Nucleus accumbens (tissue), 56 donors: ENCODE results near the gene EPM2AIP1.
"Not testable (repeated sequence)": the region's sequence is repeated elsewhere in the genome, so short reads cannot be mapped to it uniquely, and the experiment has no call there.

ENCODE experiments used
- DNase-seq, 56 donors: peaks; one replicate each; lab custom pipeline; 2025; lab: John Stamatoyannopoulos, UW

EPM2AIP1 gene

DNA sequence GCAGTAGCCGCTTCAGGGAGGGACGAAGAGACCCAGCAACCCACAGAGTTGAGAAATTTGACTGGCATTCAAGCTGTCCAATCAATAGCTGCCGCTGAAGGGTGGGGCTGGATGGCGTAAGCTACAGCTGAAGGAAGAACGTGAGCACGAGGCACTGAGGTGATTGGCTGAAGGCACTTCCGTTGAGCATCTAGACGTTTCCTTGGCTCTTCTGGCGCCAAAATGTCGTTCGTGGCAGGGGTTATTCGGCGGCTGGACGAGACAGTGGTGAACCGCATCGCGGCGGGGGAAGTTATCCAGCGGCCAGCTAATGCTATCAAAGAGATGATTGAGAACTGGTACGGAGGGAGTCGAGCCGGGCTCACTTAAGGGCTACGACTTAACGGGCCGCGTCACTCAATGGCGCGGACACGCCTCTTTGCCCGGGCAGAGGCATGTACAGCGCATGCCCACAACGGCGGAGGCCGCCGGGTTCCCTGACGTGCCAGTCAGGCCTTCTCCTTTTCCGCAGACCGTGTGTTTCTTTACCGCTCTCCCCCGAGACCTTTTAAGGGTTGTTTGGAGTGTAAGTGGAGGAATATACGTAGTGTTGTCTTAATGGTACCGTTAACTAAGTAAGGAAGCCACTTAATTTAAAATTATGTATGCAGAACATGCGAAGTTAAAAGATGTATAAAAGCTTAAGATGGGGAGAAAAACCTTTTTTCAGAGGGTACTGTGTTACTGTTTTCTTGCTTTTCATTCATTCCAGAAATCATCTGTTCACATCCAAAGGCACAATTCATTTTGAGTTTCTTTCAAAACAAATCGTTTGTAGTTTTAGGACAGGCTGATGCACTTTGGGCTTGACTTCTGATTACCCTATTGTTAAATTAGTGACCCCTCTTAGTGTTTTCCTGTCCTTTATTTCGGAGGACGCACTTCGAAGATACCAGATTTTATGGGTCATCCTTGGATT lies 674 bp upstream of the EPM2AIP1 start, which contains the start of gene MLH1:
Gene MLH1 (plus strand): TSS at position 193 of the 958 bp plus-strand sequence. CDS start 30 bp downstream, at position 223.
- DNase-seq, result no peak

DNA sequence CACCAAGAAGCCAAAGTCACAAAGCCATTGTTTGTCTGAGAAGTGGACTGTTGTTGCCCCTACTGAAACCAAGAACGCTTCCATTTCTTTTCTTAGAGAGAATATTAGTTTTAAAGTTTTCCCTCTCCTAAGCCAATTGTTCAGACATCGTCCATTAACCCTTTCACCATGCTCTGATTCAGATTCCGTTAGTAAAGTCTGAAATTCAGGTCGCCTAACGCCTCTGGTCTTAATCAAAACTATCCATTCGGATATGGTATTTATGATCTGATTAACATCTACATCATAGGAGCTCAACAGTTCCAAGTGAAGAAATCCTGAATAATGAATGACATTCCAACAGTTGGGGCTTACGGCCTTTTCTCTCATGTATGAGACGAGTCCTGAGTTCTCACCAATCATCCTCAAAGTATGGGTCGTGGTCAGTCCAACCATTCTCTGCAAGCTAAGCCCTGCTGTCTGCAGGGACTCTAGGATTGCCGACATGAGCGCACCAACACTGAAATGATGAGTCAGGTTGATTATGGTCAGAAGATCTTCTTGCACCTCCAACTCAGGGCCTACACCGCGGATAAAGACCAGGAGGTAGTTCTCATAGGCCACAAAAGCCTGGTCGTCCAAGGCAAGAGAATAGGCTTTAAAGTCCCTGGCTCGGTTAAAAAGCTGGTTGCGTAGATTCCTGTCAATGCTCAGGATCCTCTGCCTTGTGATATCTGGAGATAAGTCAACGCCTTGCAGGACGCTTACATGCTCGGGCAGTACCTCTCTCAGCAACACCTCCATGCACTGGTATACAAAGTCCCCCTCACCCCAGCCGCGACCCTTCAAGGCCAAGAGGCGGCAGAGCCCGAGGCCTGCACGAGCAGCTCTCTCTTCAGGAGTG lies 767 bp downstream of the EPM2AIP1 start:
- DNase-seq, result no peak

DNA sequence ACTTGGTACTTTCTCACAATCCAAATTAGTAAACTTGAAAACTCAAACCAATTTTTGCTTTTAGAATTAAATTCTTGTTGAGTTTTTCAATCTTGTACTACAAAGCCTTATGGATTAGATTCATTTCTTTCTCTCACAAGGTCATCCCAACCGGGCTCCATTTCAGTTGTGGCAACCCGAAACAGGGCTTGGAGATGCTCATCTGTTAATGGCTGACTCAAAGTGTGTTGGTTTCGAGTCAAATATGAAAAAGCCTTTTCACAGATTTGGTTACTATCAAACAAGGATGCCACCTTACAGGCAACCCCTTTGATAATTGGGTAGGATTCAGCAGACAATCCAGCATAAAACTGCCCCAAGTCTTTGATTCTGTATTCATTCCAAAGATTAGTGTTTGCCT lies 1.8 kb downstream of the EPM2AIP1 start:
- no peak for DNase-seq

DNA sequence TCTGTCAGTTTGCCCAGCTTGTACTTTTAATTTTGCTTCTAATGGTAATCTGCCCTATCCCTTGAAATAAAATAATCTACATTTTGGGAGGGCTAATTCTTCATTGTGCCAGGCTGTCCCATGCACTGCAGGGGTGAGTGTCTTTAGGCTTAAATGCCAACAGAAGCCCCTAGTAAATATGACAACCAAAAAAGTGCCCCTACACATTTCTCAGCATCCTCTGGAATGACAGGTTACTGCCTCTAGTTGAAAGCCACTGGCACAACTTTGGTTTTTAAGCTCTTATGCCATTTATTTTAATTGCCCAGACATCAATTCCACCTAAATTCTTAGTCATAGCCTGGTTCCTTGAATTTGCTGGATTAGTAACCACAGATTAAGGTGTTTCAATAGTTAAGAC lies 3.4 kb downstream of the EPM2AIP1 start:
- DNase-seq, result no peak

DNA sequence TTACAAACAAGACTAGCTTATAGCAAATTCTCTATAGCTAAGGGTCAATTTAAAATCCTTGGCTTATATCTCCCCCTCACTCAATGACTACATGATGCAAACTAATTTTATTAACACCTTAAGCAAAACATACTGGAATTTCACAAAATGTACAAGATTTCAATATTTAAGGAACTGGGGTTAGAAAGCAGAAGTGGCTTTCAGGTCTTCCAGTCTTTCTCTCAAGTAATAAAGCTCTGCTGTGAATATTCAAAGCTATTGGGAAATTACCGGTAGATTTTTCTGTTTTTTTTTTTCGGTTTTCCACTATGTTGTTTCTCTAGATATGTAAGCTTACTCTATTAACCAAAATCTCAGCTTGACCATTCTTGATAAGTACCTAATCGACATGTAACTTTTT lies 3.9 kb downstream of the EPM2AIP1 start:
- DNase-seq, result no peak

DNA sequence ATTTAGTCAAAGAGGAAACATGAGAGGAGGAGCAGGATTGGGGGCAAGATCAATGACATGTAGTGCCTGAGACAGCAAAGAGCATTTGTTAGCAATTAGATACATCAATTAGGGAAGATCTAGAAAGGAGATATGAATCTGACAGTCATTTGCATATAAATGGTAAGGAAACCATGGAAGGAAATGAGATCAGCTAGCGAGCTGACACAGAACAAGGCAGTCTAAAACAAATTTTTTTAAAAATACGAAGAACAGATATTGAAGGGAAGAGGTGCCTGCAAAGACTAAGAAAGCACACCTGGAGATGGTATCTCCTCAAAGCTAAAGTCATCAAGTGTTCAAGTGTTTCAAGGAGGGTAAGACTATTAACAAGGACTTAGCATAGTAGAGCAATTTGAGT lies 4.6 kb downstream of the EPM2AIP1 start:
- DNase-seq, result no peak

DNA sequence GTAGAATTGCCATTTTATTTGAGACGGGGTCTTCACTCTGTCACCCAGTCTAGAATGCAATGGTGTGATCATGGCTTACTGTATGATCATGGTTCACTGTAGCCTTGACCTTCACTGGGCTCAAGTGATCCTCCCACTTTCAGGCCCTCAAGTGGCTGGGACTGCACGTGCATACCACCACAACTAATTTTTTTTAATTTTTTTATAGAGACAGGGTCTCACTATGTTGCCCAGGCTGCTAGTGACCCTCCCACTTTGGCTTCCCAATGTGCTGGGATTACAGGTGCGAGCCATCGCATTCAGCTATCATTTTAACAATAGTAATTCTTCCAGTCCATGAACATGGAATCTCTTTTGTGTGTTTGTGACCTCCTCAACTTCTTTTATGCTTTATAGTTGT lies 11.9 kb downstream of the EPM2AIP1 start:
- DNase-seq, result no peak

DNA sequence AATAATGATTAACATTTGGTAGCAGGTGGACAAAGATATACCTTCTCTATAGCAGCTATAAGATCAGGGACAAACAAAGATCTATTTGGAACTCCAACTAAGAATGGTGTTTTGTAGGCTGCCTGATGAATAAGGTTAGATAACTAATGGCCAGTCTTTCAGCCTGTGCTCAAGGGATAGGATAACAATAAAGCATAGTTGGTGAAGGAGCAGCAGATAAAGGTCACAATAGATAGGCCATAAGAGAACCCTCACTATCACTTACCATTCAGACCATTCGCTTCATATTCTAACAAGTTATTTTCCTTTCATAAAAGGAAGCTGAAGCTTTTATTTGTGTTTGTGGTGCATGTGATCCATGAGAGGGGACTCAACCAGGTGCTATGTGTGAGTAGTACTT lies 19.8 kb downstream of the EPM2AIP1 start:
- DNase-seq, result no peak

DNA sequence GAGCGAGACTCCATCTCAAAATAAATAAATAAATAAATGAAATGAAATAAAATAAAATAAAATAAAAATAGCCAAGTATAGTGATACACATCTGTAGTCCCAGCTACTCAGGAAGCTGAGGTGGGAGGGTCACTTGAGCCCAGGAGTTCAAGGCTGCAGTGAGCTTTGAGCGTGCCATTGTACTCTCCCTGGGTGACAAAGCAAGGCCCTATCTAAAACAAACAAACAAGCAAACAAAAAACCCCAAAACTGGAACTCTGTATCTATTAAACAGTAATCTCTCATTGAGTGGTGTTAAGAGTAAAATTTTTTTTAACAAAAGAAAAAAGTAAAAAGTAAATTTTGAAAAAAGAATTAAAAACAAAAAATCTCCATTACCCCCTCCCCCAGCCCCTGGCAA lies 20.8 kb downstream of the EPM2AIP1 start:
- DNase-seq, result no peak

DNA sequence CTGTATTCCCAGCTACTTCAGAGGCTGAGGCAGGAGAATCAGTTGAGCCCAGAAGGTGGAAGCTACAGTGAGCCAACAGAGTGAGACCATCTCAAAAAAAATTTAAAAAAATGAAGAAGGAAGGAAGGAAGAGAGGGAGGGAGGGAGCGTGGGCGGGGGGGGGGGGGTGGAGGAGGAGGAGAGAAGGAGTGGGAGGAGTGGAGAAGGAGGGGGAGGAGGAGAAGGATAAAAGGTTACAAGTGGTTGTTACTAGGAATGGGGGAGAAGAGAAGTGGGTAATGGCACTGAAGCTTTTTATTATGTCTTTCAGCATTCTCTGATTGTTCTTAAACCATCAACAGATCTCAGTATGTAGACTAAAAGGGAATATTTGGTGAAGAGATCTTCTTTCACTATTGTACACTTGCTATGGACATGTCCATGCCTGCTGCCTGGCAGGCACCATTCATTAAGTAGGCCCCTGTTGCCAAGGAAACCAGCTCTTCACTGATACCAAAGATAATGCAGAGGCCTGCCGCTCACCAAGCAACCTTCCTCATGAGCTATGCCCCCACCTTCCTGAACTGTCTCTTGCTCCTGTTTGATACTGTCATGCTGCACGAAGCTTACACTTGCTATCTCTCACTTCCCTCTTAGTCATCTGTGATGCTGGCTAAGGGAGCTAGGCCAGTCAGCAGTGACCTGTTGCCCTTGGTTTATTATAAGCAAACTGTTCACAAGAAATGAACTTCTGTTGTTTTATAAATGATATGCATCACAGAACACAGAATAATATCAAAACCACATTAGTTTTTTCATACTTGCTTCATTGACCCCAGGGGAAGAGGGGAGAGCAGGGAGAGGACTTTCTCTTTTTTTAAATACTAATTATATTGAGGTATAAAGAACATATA lies 23.1 kb downstream of the EPM2AIP1 start:
- DNase-seq, result peak in 32 of 56 donors; percentile 1 to 65 (median 14)

DNA sequence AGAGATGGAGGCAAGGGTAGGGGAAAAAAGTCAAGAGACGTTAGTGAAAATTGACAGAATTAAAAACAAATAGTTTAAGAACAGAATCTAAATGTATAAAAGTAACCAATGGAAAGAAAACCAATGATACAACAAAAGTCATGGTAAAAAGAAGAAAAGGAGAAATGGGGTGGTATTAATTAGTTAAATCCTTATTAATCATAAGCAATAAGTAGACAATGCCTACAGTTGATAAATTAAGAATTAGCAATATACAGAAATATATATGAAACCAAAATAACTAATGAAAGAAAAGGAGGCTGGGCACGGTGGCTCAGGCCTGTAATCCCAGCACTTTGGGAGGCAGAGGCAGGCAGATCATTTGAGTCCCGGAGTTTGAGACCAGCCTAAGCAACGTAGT lies 23.8 kb downstream of the EPM2AIP1 start:
- DNase-seq, result no peak

DNA sequence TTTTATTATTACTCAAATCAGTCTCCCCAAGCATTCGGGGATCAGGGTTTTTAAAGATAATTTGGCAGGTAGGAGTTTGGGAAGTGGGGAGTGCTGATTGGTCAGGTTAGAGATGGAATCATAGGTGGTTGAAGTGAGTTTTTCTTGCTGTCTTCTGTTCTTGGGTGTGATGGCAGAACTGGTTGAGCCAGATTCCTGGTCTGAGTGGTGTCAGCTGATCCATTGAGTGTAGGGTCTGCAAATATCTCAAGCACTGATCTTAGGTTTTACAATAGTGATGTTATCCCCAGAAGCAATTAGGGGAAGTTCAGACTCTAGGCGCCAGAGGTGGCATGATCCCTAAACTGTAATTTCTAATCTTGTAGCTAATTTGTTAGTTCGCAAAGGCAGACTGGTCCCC lies 27.5 kb downstream of the EPM2AIP1 start:
- DNase-seq, result no peak

DNA sequence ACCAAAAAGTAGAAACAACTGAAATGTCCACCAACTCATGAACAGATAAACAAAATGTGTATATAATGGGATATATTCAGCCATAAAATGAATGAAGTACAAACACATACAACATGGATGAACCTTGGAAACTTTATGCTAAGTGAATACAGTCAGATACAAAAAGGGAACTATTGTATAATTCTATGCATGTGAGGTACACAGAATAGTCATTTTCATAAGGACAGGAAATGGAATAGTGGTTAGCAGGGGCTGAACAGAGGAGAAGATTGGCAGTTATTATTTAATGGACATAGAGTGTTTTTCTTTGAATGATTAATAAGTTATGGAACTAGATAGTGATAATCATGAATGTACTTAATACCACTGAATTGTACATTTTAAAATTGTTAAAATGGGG lies 28.1 kb downstream of the EPM2AIP1 start:
- no peak for DNase-seq

DNA sequence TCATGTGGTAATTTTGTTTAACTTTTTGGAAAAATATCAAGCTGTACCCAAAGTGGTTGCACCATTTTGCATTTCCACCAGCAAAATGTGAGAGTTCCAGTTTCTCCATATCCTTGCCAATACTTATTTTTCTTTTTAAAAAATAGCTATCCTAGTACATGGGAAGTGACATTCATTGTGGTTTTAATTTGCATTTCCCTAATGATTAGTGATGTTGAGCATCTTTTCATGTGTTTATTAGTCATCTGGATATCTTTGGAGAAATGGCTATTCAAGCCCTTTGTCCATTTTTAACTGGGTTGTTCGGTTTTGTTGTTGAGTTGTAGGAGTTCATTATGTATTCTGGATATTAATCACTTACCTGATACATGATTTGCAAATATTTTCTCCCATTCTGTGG lies 28.6 kb downstream of the EPM2AIP1 start:
- no peak for DNase-seq

DNA sequence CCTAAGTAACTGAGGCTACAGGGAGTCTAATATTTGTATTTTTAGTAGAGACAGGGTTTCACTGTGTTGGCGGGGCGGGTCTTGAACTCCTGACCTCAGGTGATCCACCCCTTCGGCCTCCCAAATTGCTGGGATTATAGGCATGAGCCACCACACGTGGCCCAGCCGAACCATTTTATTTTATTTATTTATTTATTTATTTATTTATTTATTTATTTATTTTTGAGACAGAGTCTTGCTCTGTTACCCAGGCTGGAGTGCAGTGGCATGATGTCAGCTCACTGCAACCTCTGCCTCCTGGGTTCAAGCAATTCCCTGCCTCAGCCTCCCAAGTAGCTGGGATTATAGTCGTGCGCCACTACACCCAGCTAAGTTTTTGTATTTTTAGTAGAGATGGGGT lies 29.9 kb downstream of the EPM2AIP1 start:
- DNase-seq, result not testable (repeated sequence)

DNA sequence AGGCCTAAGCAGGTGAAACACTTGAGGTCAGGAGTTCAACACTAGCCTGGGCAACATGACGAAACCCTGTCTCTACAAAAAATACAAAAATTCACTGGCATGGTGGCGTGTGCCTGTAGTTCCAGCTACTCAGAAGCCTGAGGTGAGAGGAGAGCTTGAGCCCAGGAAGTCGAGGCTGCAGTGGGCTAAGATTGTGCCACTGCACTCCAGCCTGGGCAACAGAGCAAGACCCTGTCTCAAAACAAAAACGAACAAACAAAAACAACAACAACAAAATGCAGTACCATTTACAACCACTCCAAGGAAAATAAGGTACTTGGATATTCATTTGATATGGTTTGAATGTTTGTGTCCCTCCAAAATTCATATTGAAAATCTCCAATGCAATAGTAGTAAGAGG lies 32.4 kb downstream of the EPM2AIP1 start:
- DNase-seq, result no peak

DNA sequence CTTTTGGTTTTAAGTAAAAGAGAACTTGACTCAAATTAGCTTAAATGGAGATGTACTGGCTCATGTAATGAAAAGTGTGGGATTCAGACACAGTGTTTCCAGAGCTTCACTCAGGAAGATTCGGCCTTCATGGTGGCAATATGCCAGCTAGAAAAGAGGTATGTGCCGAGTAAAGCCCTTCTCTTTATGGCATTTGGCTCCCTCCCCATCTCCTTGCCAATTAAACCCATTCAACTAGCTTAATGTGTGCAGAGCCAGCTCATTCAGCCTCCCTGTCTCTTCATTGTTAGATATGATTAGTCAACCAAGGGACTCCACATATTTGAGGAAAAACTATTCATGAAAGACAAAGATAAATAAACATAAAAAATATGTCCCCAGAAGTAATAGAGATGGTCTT lies 33.1 kb downstream of the EPM2AIP1 start:
- peak in 1 of 56 donors; percentile 3 for DNase-seq

DNA sequence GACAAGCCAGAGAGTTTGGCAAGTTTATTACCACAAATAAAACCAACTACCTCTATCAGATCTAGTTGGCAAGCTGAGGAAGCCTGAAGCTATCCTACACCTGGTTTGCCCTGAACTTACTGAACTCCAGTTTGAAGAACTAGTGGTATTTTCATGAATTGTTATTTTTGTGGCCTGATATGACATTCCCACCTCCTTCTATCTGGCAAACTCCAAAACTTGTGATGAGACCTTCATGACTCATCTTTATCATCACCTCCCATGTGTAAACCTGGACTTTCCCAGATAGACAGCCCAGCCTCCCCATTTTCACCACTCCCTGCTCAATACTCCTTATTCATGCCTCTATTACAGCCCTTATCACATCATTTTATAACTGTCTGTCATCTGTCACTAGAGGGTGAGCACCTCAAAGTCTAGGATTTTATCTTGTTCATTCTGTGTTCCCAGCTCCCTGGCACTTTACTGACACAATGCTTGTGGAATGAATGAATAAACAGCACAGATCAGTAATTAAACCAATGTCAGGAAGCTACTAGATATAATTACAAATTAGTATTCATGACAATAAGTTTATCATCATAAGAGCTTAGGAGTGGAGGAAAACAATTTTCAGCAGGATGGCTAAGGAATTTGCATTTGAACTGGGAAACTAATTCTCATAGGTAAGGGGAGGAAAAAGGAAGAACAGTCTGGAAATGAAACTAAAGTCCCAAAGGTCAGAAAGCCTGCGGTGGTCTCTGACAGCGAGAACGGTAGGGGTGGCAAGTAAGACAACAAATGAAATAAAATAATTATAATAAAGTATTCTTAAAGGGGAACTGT lies 34.9 kb downstream of the EPM2AIP1 start:
- DNase-seq, result peak in 1 of 56 donors; percentile 2

DNA sequence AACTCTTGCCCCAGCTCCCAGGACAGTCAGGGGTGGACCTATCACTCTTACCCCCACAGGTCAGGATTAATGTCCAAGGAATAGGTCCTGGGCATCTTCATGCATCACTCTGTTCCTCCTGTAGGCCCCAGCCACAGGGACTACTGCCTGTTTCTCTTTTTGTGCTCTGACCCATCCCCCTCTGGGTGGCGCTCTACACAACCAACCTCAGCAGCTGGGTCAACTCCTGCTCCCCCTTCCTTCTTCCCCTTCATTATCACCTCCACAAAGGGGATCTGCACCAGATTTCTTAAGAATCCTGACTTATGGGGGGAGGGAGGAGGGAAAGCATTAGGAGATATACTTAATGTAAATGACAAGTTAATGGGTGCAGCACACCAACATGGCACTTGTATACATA lies 35.9 kb downstream of the EPM2AIP1 start:
- DNase-seq, result no peak
